Thoracic aorta (tissue), 2 donors: ENCODE data around the gene TULP4. TPM values are rescaled to one million over a fixed set of nuclear protein-coding genes. Genes with fewer than 3 reads are reported as not detected.

ENCODE experiments used
- ATAC-seq: fragments of 150-250 bp; one replicate; pipeline ENCODE4 v1.8.0; 2017; ENCODE audit warnings: low read depth; ENCODE audit not compliant: insufficient number of reproducible peaks, low FRiP score
- DNase-seq: peaks from one replicate; pipeline ENCODE4 v3.0.0-alpha.2; 2020; ENCODE audit warnings: low spot score
- H3K27ac ChIP-seq, 2 donors: fragments of 200-600 bp; sonication (generic); 1 replicate in 1 of 2; 2 replicates in 1 of 2; pipeline ENCODE4 v1.5.1; 2016; ENCODE audit warnings: mild to moderate bottlenecking in 2 of 2, moderate library complexity in 2 of 2
- H3K27me3 ChIP-seq: fragments of 200-600 bp; sonication (generic); replicated peaks from 2 replicates; pipeline ENCODE4 v1.6.0; 2016; ENCODE audit warnings: mild to moderate bottlenecking; ENCODE audit not compliant: insufficient read depth
- H3K36me3 ChIP-seq: fragments of 200-600 bp; sonication (generic); one replicate; pipeline ENCODE4 v1.5.1; 2016
- H3K4me1 ChIP-seq, 2 donors: fragments of 200-600 bp; sonication (generic); 1 replicate in 1 of 2; 2 replicates in 1 of 2; pipeline versions ENCODE4 v1.5.1 to v1.6.0; 2016; ENCODE audit warnings: low read depth in 2 of 2, mild to moderate bottlenecking in 1 of 2; ENCODE audit not compliant: control insufficient read depth in 1 of 2
- H3K4me3 ChIP-seq: fragments of 200-600 bp; sonication (generic); 2 replicates; pipeline ENCODE4 v1.5.1; 2016; ENCODE audit warnings: mild to moderate bottlenecking
- H3K9me3 ChIP-seq: fragments of 200-600 bp; sonication (generic); 2 replicates; pipeline ENCODE4 v1.5.1; 2016
- CTCF ChIP-seq: fragments of 200-600 bp; sonication (generic); IDR thresholded peaks from one replicate; pipeline ENCODE4 v1.5.1; 2019; ENCODE audit warnings: antibody characterized with exemption
- total RNA-seq, 2 donors: library from RNA; depleted of rRNA; stranded (reverse); fragments of >200 nt; gene quantifications; one replicate each; pipeline versions ENCODE4 v1.1.0 to v1.2.3, GENCODE V29; 2016

Gene TULP4
- total RNA-seq, 2 donors from 2014 or later = 75.5 to 189 TPM

- no peak for DNase-seq
- Histone ChIP-seq H3K4me1 (no peaks in the 10 kb centered on the region), H3K4me3 (no peak overlapping the region), H3K27me3 (no peaks in the 10 kb centered on the region), H3K27ac (no peak overlapping the region), H3K36me3 (no peaks in the 10 kb centered on the region), H3K9me3 (no peaks in the 10 kb centered on the region)
- ATAC-seq = no peak
- no peak for TF ChIP-seq CTCF
Measured at GRCh38 chr6:158361068-158361467, 48.8 kb downstream of the TULP4 start.

GRCh38 chr6:158361961-158362669 lies 49.9 kb downstream of the TULP4 start:
- no peak for DNase-seq
- H3K4me1 ChIP-seq = no peaks in the 10 kb centered on the region
- no peaks in the 10 kb centered on the region for H3K9me3 ChIP-seq
- no peak overlapping the region for H3K4me3 ChIP-seq
- no peaks in the 10 kb centered on the region for H3K36me3 ChIP-seq
- no peaks in the 10 kb centered on the region for H3K27me3 ChIP-seq
- no peak for TF ChIP-seq CTCF
- H3K27ac ChIP-seq = no peak overlapping the region
- no peak for ATAC-seq

GRCh38 chr6:158366363-158366762 lies 54.1 kb downstream of the TULP4 start:
- Histone ChIP-seq H3K27ac (no peak overlapping the region), H3K36me3 (no peaks in the 10 kb centered on the region), H3K27me3 (no peaks in the 10 kb centered on the region), H3K4me1 (no peaks in the 10 kb centered on the region), H3K9me3 (no peaks in the 10 kb centered on the region), H3K4me3 (no peak overlapping the region)
- DNase-seq = no peak
- no peak for ATAC-seq
- no peak for TF ChIP-seq CTCF

GRCh38 chr6:158367816-158368215 lies 55.6 kb downstream of the TULP4 start:
- Histone ChIP-seq H3K27ac (no peak overlapping the region), H3K9me3 (no peaks in the 10 kb centered on the region), H3K27me3 (no peaks in the 10 kb centered on the region), H3K4me1 (peaks cover 0 to 2% of the 10 kb centered on the region in 2 donors), H3K4me3 (no peak overlapping the region), H3K36me3 (no peaks in the 10 kb centered on the region)
- ATAC-seq (no peak), DNase-seq (no peak)
- no peak for TF ChIP-seq CTCF

GRCh38 chr6:158369241-158369640 lies 57.0 kb downstream of the TULP4 start:
- DNase-seq = no peak
- no peak for ATAC-seq
- Histone ChIP-seq H3K27ac (no peak overlapping the region), H3K4me1 (peaks cover 0 to 13% of the 10 kb centered on the region in 2 donors), H3K4me3 (no peak overlapping the region), H3K27me3 (no peaks in the 10 kb centered on the region), H3K9me3 (no peaks in the 10 kb centered on the region), H3K36me3 (no peaks in the 10 kb centered on the region)
- no peak for TF ChIP-seq CTCF
